Measurements from ENCODE around the gene DNM2.
"Not testable (repeated sequence)": the region's sequence is repeated elsewhere in the genome, so short reads cannot be mapped to it uniquely, and the experiment has no call there.

DNM2 gene

DNA sequence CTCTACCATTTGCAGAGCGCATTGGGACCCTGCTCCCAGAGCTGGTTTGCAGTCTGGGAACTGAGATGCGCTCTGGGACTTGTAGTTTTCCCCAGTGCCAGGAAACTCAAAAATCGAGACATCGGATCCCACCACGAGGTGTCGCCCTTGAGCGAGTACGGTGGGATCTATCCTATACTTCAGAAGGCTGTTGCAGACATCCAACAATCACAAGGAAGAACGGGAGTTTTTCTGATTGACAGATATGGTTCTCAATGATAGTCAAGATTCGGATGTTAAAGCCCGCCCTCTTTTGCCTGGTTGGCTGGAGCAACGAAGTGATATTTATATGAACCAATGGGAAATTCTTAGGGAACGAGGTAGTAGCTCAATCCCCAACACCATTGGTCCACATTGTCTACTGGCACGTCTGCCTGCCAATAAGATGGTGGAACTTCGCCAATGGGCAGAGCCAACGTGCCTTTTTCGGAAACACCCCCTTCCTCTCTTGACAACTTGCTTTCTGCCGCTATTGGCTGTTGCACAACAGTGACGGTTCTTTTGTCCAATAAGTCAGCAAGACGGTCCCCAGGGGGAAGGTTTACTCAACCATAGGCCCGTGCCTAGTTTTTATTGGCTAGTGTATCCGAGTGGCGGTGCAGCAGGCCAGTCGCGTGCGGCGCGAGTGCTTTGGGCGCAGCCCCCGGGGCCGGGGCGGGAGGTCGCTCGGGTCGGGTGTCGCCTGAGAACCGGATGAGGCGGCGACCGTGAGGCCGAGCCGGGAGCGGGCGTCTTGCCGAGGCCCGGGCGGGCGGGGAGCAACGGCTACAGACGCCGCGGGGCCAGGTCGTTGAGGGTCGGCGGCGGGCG is at the start of gene DNM2:
Gene DNM2, plus strand, starts transcription at position 724 of the 849 bp plus-strand sequence. CDS start 164 bp downstream, outside the sequence.
- Histone ChIP-seq H3K4me3 (ENCODE audit: low read depth, low read length) (peak within 1 kb of the TSS; percentile 93), H3K36me3 (replicated peaks) (no peaks in the 10 kb centered on the region), H3K27ac (peak within 1 kb of the TSS; percentile 76), H3K27me3 (replicated peaks) (no peaks in the 10 kb centered on the region)
- DNase-seq, result peak; percentile 100
- in situ Hi-C loops (cut with HindIII; ENCODE audit: low pct_ligation_motif_present, low sequenced_read_pairs), result no loop called here
- TF ChIP-seq CTCF (IDR thresholded peaks at IDR 0.05; ENCODE audit: low read depth, low read length, missing control alignments), result peak; percentile 87

GRCh38 chr19:10669246-10669645 is 48.6 kb upstream of the DNM2 start:
- Histone ChIP-seq H3K4me3 (ENCODE audit: low read depth, low read length) (no peak overlapping the region), H3K27me3 (replicated peaks) (no peaks in the 10 kb centered on the region), H3K36me3 (replicated peaks) (peaks cover 26% of the 10 kb centered on the region), H3K27ac (no peak overlapping the region)
- DNase-seq, result no peak
- TF ChIP-seq CTCF (IDR thresholded peaks at IDR 0.05; ENCODE audit: low read depth, low read length, missing control alignments), result no peak
- in situ Hi-C loops (cut with HindIII; ENCODE audit: low pct_ligation_motif_present, low sequenced_read_pairs), result no loop called here

- Histone ChIP-seq H3K36me3 (replicated peaks) (peaks cover 26% of the 10 kb centered on the region), H3K27me3 (replicated peaks) (no peaks in the 10 kb centered on the region), H3K27ac (no peak overlapping the region), H3K4me3 (ENCODE audit: low read depth, low read length) (no peak overlapping the region)
- in situ Hi-C loops (cut with HindIII; ENCODE audit: low pct_ligation_motif_present, low sequenced_read_pairs), result no loop called here
- no peak for DNase-seq
- TF ChIP-seq CTCF (IDR thresholded peaks at IDR 0.05; ENCODE audit: low read depth, low read length, missing control alignments), result no peak
These were observed 47.7 kb upstream of the DNM2 start for GRCh38 chr19:10670182-10670581.

DNA sequence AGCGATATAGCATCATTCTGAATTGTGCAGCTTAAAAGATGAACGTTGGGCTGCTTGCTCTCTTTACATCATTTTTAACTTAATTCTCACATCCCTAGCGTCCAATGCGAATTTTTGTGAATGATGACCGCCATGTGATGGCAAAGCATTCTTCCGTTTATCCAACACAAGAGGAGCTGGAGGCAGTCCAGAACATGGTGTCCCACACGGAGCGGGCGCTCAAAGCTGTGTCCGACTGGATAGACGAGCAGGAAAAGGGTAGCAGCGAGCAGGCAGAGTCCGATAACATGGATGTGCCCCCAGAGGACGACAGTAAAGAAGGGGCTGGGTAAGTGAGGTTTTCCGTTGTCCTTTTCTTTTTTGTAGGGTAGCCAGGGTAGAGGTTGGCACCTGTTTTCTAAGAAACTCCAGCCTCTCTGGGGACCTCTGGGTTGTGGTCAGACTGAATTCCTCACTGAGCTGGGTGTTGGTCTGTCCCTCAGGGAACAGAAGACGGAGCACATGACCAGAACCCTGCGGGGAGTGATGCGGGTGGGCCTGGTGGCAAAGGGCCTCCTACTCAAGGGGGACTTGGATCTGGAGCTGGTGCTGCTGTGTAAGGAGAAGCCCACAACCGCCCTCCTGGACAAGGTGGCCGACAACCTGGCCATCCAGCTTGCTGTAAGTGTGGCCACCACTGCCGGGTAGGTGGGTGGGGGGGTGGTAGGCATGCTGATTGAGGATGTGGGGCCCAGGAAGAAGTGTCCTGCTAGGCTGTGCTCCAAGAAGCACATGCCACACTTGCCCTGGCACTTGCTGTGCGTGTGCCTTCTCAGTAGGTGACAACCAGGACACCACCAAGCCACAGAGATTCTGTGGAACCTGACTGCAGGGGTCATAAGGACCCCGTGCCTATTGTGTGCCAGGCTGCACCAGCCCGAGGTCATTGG is 46.7 kb upstream of the DNM2 start:
- in situ Hi-C loops (cut with HindIII; ENCODE audit: low pct_ligation_motif_present, low sequenced_read_pairs), result no loop called here
- no peak for DNase-seq
- no peak for TF ChIP-seq CTCF (IDR thresholded peaks at IDR 0.05; ENCODE audit: low read depth, low read length, missing control alignments)
- Histone ChIP-seq H3K27ac (no peak overlapping the region), H3K27me3 (replicated peaks) (no peaks in the 10 kb centered on the region), H3K36me3 (replicated peaks) (peaks cover 26% of the 10 kb centered on the region), H3K4me3 (ENCODE audit: low read depth, low read length) (no peak overlapping the region)

GRCh38 chr19:10671922-10672321 is 46.0 kb upstream of the DNM2 start:
- H3K27me3 ChIP-seq (replicated peaks); H3K27ac ChIP-seq; in situ Hi-C loops (cut with HindIII; ENCODE audit: low pct_ligation_motif_present, low sequenced_read_pairs); DNase-seq; H3K4me3 ChIP-seq (ENCODE audit: low read depth, low read length): not testable (repeated sequence)
- peaks cover 29% of the 10 kb centered on the region for H3K36me3 ChIP-seq (replicated peaks)

- in situ Hi-C loops (cut with HindIII; ENCODE audit: low pct_ligation_motif_present, low sequenced_read_pairs); DNase-seq; H3K27me3 ChIP-seq (replicated peaks); H3K27ac ChIP-seq; H3K4me3 ChIP-seq (ENCODE audit: low read depth, low read length): not testable (repeated sequence)
- H3K36me3 ChIP-seq (replicated peaks), result peaks cover 61% of the 10 kb centered on the region
These were observed 42.7 kb upstream of the DNM2 start for GRCh38 chr19:10675214-10675613.

Data from brain microvascular endothelial cell (primary cell).